HepG2 (cell line): Measurements from ENCODE around the gene DPH1. TPM values are rescaled to one million over a fixed set of nuclear protein-coding genes. Genes with fewer than 3 reads are reported as not detected.

Experiments used
- ATAD3A ChIP-seq: sonication (generic); formaldehyde crosslinking; IDR thresholded peaks from 2 replicates; pipeline ENCODE4 v1.4.0; 2020; ENCODE audit warnings: missing genetic modification reagents
- BCLAF1 ChIP-seq: fragments of 450-650 bp; IDR thresholded peaks from 2 replicates; pipeline ENCODE4 v1.6.1; 2017; ENCODE audit warnings: mild to moderate bottlenecking
- CENPX ChIP-seq: sonication (generic); formaldehyde crosslinking; IDR thresholded peaks from 2 replicates; pipeline ENCODE4 v1.9.0; 2021; ENCODE audit warnings: mild to moderate bottlenecking, missing genetic modification reagents, moderate library complexity
- CREBL2 ChIP-seq: sonication (generic); formaldehyde crosslinking; IDR thresholded peaks from 2 replicates; pipeline ENCODE4 v1.8.1; 2023; ENCODE audit warnings: missing genetic modification reagents, mild to moderate bottlenecking, borderline replicate concordance
- KDM1A ChIP-seq: IDR thresholded peaks from 2 replicates; pipeline ENCODE4 v1.6.1; 2016; ENCODE audit warnings: missing compliant biosample characterization
- MXI1 ChIP-seq: IDR thresholded peaks from 3 replicates; pipeline ENCODE4 v1.6.1; 2012; ENCODE audit warnings: low read depth, low read length, inconsistent platforms, borderline replicate concordance
- NFE2L1 ChIP-seq: sonication (generic); formaldehyde crosslinking; IDR thresholded peaks from 2 replicates; pipeline ENCODE4 v1.4.0; 2020; ENCODE audit warnings: missing genetic modification reagents, mild to moderate bottlenecking, borderline replicate concordance
- PAXIP1 ChIP-seq: sonication (generic); formaldehyde crosslinking; conservative IDR thresholded peaks from 2 replicates; pipeline ENCODE4 v1.4.0; 2020; ENCODE audit warnings: mild to moderate bottlenecking, missing genetic modification reagents, moderate library complexity
- RNF219 ChIP-seq: sonication (generic); formaldehyde crosslinking; IDR thresholded peaks from 2 replicates; pipeline ENCODE4 v1.5.0; 2020; ENCODE audit warnings: mild to moderate bottlenecking, missing genetic modification reagents
- ZBTB37 ChIP-seq: sonication (generic); formaldehyde crosslinking; IDR thresholded peaks from 2 replicates; pipeline ENCODE4 v1.4.0; 2020; ENCODE audit warnings: mild to moderate bottlenecking, missing genetic modification reagents
- ZFP90 ChIP-seq: sonication (generic); formaldehyde crosslinking; IDR thresholded peaks from 2 replicates; pipeline ENCODE4 v1.8.0; 2022; ENCODE audit warnings: missing genetic modification reagents, mild to moderate bottlenecking, inconsistent platforms, borderline replicate concordance
- ZMYM3 ChIP-seq: sonication (generic); formaldehyde crosslinking; IDR thresholded peaks from 2 replicates; pipeline ENCODE4 v1.5.1; 2020; ENCODE audit warnings: mild to moderate bottlenecking, missing genetic modification reagents
- ZNF136 ChIP-seq: sonication (generic); formaldehyde crosslinking; IDR thresholded peaks from 2 replicates; pipeline ENCODE4 v1.8.1; 2022; ENCODE audit warnings: low read depth, mild to moderate bottlenecking, moderate library complexity, missing genetic modification reagents
- ZNF263 ChIP-seq: sonication (generic); formaldehyde crosslinking; IDR thresholded peaks from 2 replicates; pipeline ENCODE4 v1.4.0; 2020; ENCODE audit warnings: missing genetic modification reagents
- ZNF496 ChIP-seq: sonication (generic); formaldehyde crosslinking; IDR thresholded peaks from 2 replicates; pipeline ENCODE4 v1.8.1; 2023; ENCODE audit warnings: mild to moderate bottlenecking, moderate library complexity, missing genetic modification reagents; ENCODE audit not compliant: insufficient replicate concordance
- ZNF784 ChIP-seq: sonication (generic); formaldehyde crosslinking; IDR thresholded peaks from 2 replicates; pipeline ENCODE4 v1.5.1; 2020; ENCODE audit warnings: missing genetic modification reagents, mild to moderate bottlenecking, borderline replicate concordance
- polyA plus RNA-seq, 8 experiments: library from polyadenylated mRNA; depleted of rRNA in 3 of 8; stranded (reverse) in 7 of 8; unstranded in 1 of 8; fragments of >200 nt; fragmentation: Illumina TruSeq in 4 of 8; extraction: Trizol in 4 of 8; gene quantifications; 2 replicates each; pipeline versions ENCODE4 v1.2.1 to v1.2.3, GENCODE V29; 2011 to 2016; ENCODE audit warnings: low read depth in 4 of 8, missing spikeins in 1 of 8, mixed read lengths in 1 of 8; ENCODE audit not compliant: insufficient read depth in 1 of 8
- total RNA-seq, 5 experiments: library from RNA; depleted of rRNA; stranded (reverse); fragments of >200 nt; fragmentation: Illumina TruSeq; extraction: Trizol; gene quantifications; 2 replicates each; pipeline ENCODE4 v1.2.3, GENCODE V29; 2016; ENCODE audit warnings: low read depth in 1 of 5

Gene DPH1
- total and polyA plus RNA-seq, 2 of the 13 experiments (the other 11 are each of a cell fraction or from before 2014, with no cell fraction given): 25.3 to 42.8 TPM

- TF ChIP-seq ZBTB37 (CRISPR knock-in tag) (no peak), PAXIP1 (CRISPR knock-in tag) (peak; percentile 27; the same call in 1 of the 2 replicates), CENPX (no peak), RNF219 (CRISPR knock-in tag) (no peak), ZMYM3 (CRISPR knock-in tag) (no peak), CREBL2 (no peak), ATAD3A (CRISPR knock-in tag) (no peak), ZNF263 (CRISPR knock-in tag) (0 out of 2 replicates have a peak, but pooled peaks have one; percentile 20), ZFP90 (CRISPR knock-in tag) (peak; percentile 57; the same call in 1 of the 2 replicates), NFE2L1 (CRISPR knock-in tag) (no peak), ZNF136 (CRISPR knock-in tag) (peak; percentile 84; the same call in 1 of the 2 replicates), BCLAF1 (no peak), ZNF784 (CRISPR knock-in tag) (no peak), MXI1 (peak; percentile 97), ZNF496 (CRISPR knock-in tag) (no peak), KDM1A (CRISPR knock-in tag) (no peak)
These were observed 11.8 kb downstream of the DPH1 start, which contains the start of gene OVCA2 (continued) for GRCh38 chr17:2041561-2042389.
